ENCODE results near the gene CMTM4.

CMTM4 gene

GRCh38 chr16:66661210-66661560 lies 35.4 kb downstream of the CMTM4 start:
- no peaks in the 10 kb centered on the region for H3K9me3 ChIP-seq (replicated peaks in 1 of 2; ENCODE audit: control insufficient read depth in 2 of 2, insufficient read depth in 1 of 2, low read depth in 1 of 2, low read length in 2 of 2)
- peak overlapping the region; percentile 43 for H2AFZ ChIP-seq (ENCODE audit: low read length)
- DNase-seq (ENCODE audit: low spot score), result no peak
- no peak overlapping the region for H3K9ac ChIP-seq (ENCODE audit: low read depth, low read length, poor library complexity)
- H3K23ac ChIP-seq (ENCODE audit: low read depth, low read length, poor library complexity), result no peak overlapping the region
- no peak overlapping the region for H3K27ac ChIP-seq (replicated peaks; ENCODE audit: low read length)
- no peak overlapping the region for H2BK5ac ChIP-seq (ENCODE audit: low read length)
- H3K18ac ChIP-seq (ENCODE audit: low read length), result no peak overlapping the region
- no peak overlapping the region for H2BK120ac ChIP-seq (ENCODE audit: low read depth, low read length)
- no peak overlapping the region for H2BK15ac ChIP-seq (ENCODE audit: low read length)
- no peaks in the 10 kb centered on the region for H3K79me1 ChIP-seq (ENCODE audit: low read depth, low read length)
- H2AK5ac ChIP-seq (ENCODE audit: low read depth, low read length), result no peak overlapping the region
- no peak overlapping the region for H4K8ac ChIP-seq (ENCODE audit: low read depth, low read length)
- no CpG with 5 or more reads among the region's 4 CpGs for WGBS, 2 donors (ENCODE audit: extremely low coverage in 2 of 2, insufficient read length in 2 of 2, insufficient replicate concordance in 1 of 2)
- H4K91ac ChIP-seq (ENCODE audit: low read depth, low read length, poor library complexity), result no peak overlapping the region
- no peak overlapping the region for H3K4me3 ChIP-seq (ENCODE audit: low read length in 2 of 2)
- H3K4me1 ChIP-seq (ENCODE audit: control insufficient read depth in 2 of 2, insufficient read depth in 1 of 2, low read depth in 1 of 2, low read length in 2 of 2), result peaks cover 1 to 9% of the 10 kb centered on the region in 2 donors
- H2BK12ac ChIP-seq (ENCODE audit: low read length), result no peak overlapping the region
- no peak overlapping the region for H3K4me2 ChIP-seq (ENCODE audit: insufficient read depth, low read length, poor library complexity, severe bottlenecking)
- H3K14ac ChIP-seq (ENCODE audit: low read length), result no peak overlapping the region
- no peak overlapping the region for H3K4ac ChIP-seq (ENCODE audit: low read length)
- no peaks in the 10 kb centered on the region for H3K36me3 ChIP-seq (replicated peaks in 1 of 2; ENCODE audit: control insufficient read depth in 2 of 2, insufficient read depth in 2 of 2, low read length in 2 of 2)
- H3K27me3 ChIP-seq (ENCODE audit: control insufficient read depth in 3 of 3, insufficient read depth in 3 of 3, low read depth in 1 of 3, low read length in 3 of 3), result no peaks in the 10 kb centered on the region

GRCh38 chr16:66660422-66661209 lies 35.9 kb downstream of the CMTM4 start:
- H3K4me3 ChIP-seq (ENCODE audit: low read length in 2 of 2), result no peak overlapping the region
- H2BK120ac ChIP-seq (ENCODE audit: low read depth, low read length), result no peak overlapping the region

GRCh38 chr16:66658860-66659190 lies 37.7 kb downstream of the CMTM4 start:
- Histone ChIP-seq H3K18ac (ENCODE audit: low read length) (no peak overlapping the region), H3K27me3 (ENCODE audit: control insufficient read depth in 3 of 3, insufficient read depth in 3 of 3, low read depth in 1 of 3, low read length in 3 of 3) (no peaks in the 10 kb centered on the region), H3K4me2 (ENCODE audit: insufficient read depth, low read length, poor library complexity, severe bottlenecking) (no peak overlapping the region), H2BK12ac (ENCODE audit: low read length) (no peak overlapping the region), H2AFZ (ENCODE audit: low read length) (no peak overlapping the region), H2AK5ac (ENCODE audit: low read depth, low read length) (no peak overlapping the region), H3K9me3 (replicated peaks in 1 of 2; ENCODE audit: control insufficient read depth in 2 of 2, insufficient read depth in 1 of 2, low read depth in 1 of 2, low read length in 2 of 2) (no peaks in the 10 kb centered on the region), H3K4me3 (ENCODE audit: low read length in 2 of 2) (no peak overlapping the region), H4K91ac (ENCODE audit: low read depth, low read length, poor library complexity) (no peak overlapping the region), H3K9ac (ENCODE audit: low read depth, low read length, poor library complexity) (no peak overlapping the region), H4K8ac (ENCODE audit: low read depth, low read length) (no peak overlapping the region), H3K4ac (ENCODE audit: low read length) (no peak overlapping the region), H2BK120ac (ENCODE audit: low read depth, low read length) (no peak overlapping the region), H3K36me3 (replicated peaks in 1 of 2; ENCODE audit: control insufficient read depth in 2 of 2, insufficient read depth in 2 of 2, low read length in 2 of 2) (no peaks in the 10 kb centered on the region), H3K14ac (ENCODE audit: low read length) (no peak overlapping the region), H3K27ac (replicated peaks; ENCODE audit: low read length) (no peak overlapping the region), H3K23ac (ENCODE audit: low read depth, low read length, poor library complexity) (no peak overlapping the region), H3K79me1 (ENCODE audit: low read depth, low read length) (no peaks in the 10 kb centered on the region), H2BK5ac (ENCODE audit: low read length) (no peak overlapping the region), H3K4me1 (ENCODE audit: control insufficient read depth in 2 of 2, insufficient read depth in 1 of 2, low read depth in 1 of 2, low read length in 2 of 2) (peaks cover 1 to 9% of the 10 kb centered on the region in 2 donors), H2BK15ac (ENCODE audit: low read length) (no peak overlapping the region)
- no CpG with 5 or more reads among the region's 5 CpGs for WGBS, 2 donors (ENCODE audit: extremely low coverage in 2 of 2, insufficient read length in 2 of 2, insufficient replicate concordance in 1 of 2)
- no peak for DNase-seq (ENCODE audit: low spot score)

More at GRCh38 chr16:66660422-66661209, 35.9 kb downstream of the CMTM4 start:
- no peak overlapping the region for H3K4me2 ChIP-seq (ENCODE audit: insufficient read depth, low read length, poor library complexity, severe bottlenecking)
- peaks cover 1 to 9% of the 10 kb centered on the region in 2 donors for H3K4me1 ChIP-seq (ENCODE audit: control insufficient read depth in 2 of 2, insufficient read depth in 1 of 2, low read depth in 1 of 2, low read length in 2 of 2)
- no peaks in the 10 kb centered on the region for H3K9me3 ChIP-seq (replicated peaks in 1 of 2; ENCODE audit: control insufficient read depth in 2 of 2, insufficient read depth in 1 of 2, low read depth in 1 of 2, low read length in 2 of 2)
- no peak overlapping the region for H3K4ac ChIP-seq (ENCODE audit: low read length)
- WGBS, 2 donors (ENCODE audit: extremely low coverage in 2 of 2, insufficient read length in 2 of 2, insufficient replicate concordance in 1 of 2), result no CpG with 5 or more reads among the region's 9 CpGs
- no peaks in the 10 kb centered on the region for H3K79me1 ChIP-seq (ENCODE audit: low read depth, low read length)
- H3K23ac ChIP-seq (ENCODE audit: low read depth, low read length, poor library complexity), result no peak overlapping the region
- H3K36me3 ChIP-seq (replicated peaks in 1 of 2; ENCODE audit: control insufficient read depth in 2 of 2, insufficient read depth in 2 of 2, low read length in 2 of 2), result no peaks in the 10 kb centered on the region
- H4K91ac ChIP-seq (ENCODE audit: low read depth, low read length, poor library complexity), result no peak overlapping the region
- peak; percentile 29 for DNase-seq (ENCODE audit: low spot score)
- H3K27ac ChIP-seq (replicated peaks; ENCODE audit: low read length), result no peak overlapping the region
- H3K9ac ChIP-seq (ENCODE audit: low read depth, low read length, poor library complexity), result no peak overlapping the region
- no peak overlapping the region for H2AK5ac ChIP-seq (ENCODE audit: low read depth, low read length)
- H3K14ac ChIP-seq (ENCODE audit: low read length), result no peak overlapping the region
- no peak overlapping the region for H2BK12ac ChIP-seq (ENCODE audit: low read length)
- no peak overlapping the region for H2BK5ac ChIP-seq (ENCODE audit: low read length)
- no peak overlapping the region for H2BK15ac ChIP-seq (ENCODE audit: low read length)
- H3K27me3 ChIP-seq (ENCODE audit: control insufficient read depth in 3 of 3, insufficient read depth in 3 of 3, low read depth in 1 of 3, low read length in 3 of 3), result no peaks in the 10 kb centered on the region
- H2AFZ ChIP-seq (ENCODE audit: low read length), result peak overlapping the region; percentile 43
- no peak overlapping the region for H4K8ac ChIP-seq (ENCODE audit: low read depth, low read length)
- no peak overlapping the region for H3K18ac ChIP-seq (ENCODE audit: low read length)

- H3K27ac ChIP-seq (replicated peaks; ENCODE audit: low read length), result no peak overlapping the region
- no CpG with 5 or more reads among the region's 6 CpGs for WGBS, 2 donors (ENCODE audit: extremely low coverage in 2 of 2, insufficient read length in 2 of 2, insufficient replicate concordance in 1 of 2)
- no peak for DNase-seq (ENCODE audit: low spot score)
Measured at GRCh38 chr16:66658143-66658859, 38.2 kb downstream of the CMTM4 start.

More at GRCh38 chr16:66658143-66658859, 38.2 kb downstream of the CMTM4 start:
- H3K4me1 ChIP-seq (ENCODE audit: control insufficient read depth in 2 of 2, insufficient read depth in 1 of 2, low read depth in 1 of 2, low read length in 2 of 2), result peaks cover 1 to 9% of the 10 kb centered on the region in 2 donors
- no peak overlapping the region for H2AK5ac ChIP-seq (ENCODE audit: low read depth, low read length)
- H4K8ac ChIP-seq (ENCODE audit: low read depth, low read length), result no peak overlapping the region
- H2BK120ac ChIP-seq (ENCODE audit: low read depth, low read length), result no peak overlapping the region
- H3K14ac ChIP-seq (ENCODE audit: low read length), result no peak overlapping the region
- no peak overlapping the region for H3K4me2 ChIP-seq (ENCODE audit: insufficient read depth, low read length, poor library complexity, severe bottlenecking)
- H3K23ac ChIP-seq (ENCODE audit: low read depth, low read length, poor library complexity), result no peak overlapping the region
- no peak overlapping the region for H2BK5ac ChIP-seq (ENCODE audit: low read length)
- H3K4me3 ChIP-seq (ENCODE audit: low read length in 2 of 2), result no peak overlapping the region
- H3K18ac ChIP-seq (ENCODE audit: low read length), result no peak overlapping the region
- no peak overlapping the region for H2BK15ac ChIP-seq (ENCODE audit: low read length)
- no peak overlapping the region for H2AFZ ChIP-seq (ENCODE audit: low read length)
- H3K4ac ChIP-seq (ENCODE audit: low read length), result no peak overlapping the region
- H2BK12ac ChIP-seq (ENCODE audit: low read length), result no peak overlapping the region
- no peaks in the 10 kb centered on the region for H3K79me1 ChIP-seq (ENCODE audit: low read depth, low read length)
- H4K91ac ChIP-seq (ENCODE audit: low read depth, low read length, poor library complexity), result no peak overlapping the region
- H3K36me3 ChIP-seq (replicated peaks in 1 of 2; ENCODE audit: control insufficient read depth in 2 of 2, insufficient read depth in 2 of 2, low read length in 2 of 2), result no peaks in the 10 kb centered on the region
- no peak overlapping the region for H3K9ac ChIP-seq (ENCODE audit: low read depth, low read length, poor library complexity)
- H3K27me3 ChIP-seq (ENCODE audit: control insufficient read depth in 3 of 3, insufficient read depth in 3 of 3, low read depth in 1 of 3, low read length in 3 of 3), result no peaks in the 10 kb centered on the region
- H3K9me3 ChIP-seq (replicated peaks in 1 of 2; ENCODE audit: control insufficient read depth in 2 of 2, insufficient read depth in 1 of 2, low read depth in 1 of 2, low read length in 2 of 2), result no peaks in the 10 kb centered on the region

Data from neuronal stem cell (in vitro differentiated cells).